ENCODE results near the gene CYP2C18. TPM values are rescaled to one million over a fixed set of nuclear protein-coding genes. Genes with fewer than 3 reads are reported as not detected.

The CYP2C18 gene
- total and polyA plus RNA-seq, 2 of the 13 experiments (the other 11 are each of a cell fraction or from before 2014, with no cell fraction given) = 0.07 TPM; not detected in 1

- no peak for TF ChIP-seq ZBTB2 (CRISPR knock-in tag; IDR thresholded peaks at IDR 0.05; ENCODE audit: low read depth)
Observed at GRCh38 chr10:94738588-94738987, 55.1 kb downstream of the CYP2C18 start (continued).

- no peak for FAIRE-seq
- in situ Hi-C loops (cut with HindIII; ENCODE audit: extremely low pct_ligation_motif_present, low pct_unique_long_range_greater_than_20kb) (no loop called here), intact Hi-C loops (cut with micrococcal nuclease; ENCODE audit: unreplicated experiment) (no loop called here)
- Histone ChIP-seq H2AFZ (ENCODE audit: low read length) (no peak overlapping the region), H3K27ac (ENCODE audit: extremely low read length, insufficient read depth, low read length) (no peak overlapping the region), H3K36me3 (replicated peaks in 1 of 2; ENCODE audit: control insufficient read depth in 1 of 2, insufficient read depth in 2 of 2, low read length in 2 of 2) (no peaks in the 10 kb centered on the region), H4K20me1 (ENCODE audit: insufficient read depth, low read length) (no peaks in the 10 kb centered on the region), H3K4me3 (replicated peaks in 1 of 3; ENCODE audit: insufficient read depth in 1 of 3, low read depth in 2 of 3, low read length in 3 of 3) (no peak overlapping the region), H3K79me2 (ENCODE audit: insufficient read depth, low read length) (no peaks in the 10 kb centered on the region), H3K4me1 (ENCODE audit: insufficient read depth, low read length) (no peaks in the 10 kb centered on the region), H3K27me3 (ENCODE audit: control insufficient read depth in 1 of 2, insufficient read depth in 2 of 2, low read length in 2 of 2) (no peaks in the 10 kb centered on the region), H3K4me2 (ENCODE audit: low read depth, low read length) (no peak overlapping the region), H3K9ac (ENCODE audit: insufficient read depth, low read depth, low read length) (no peak overlapping the region), H3K9me3 (ENCODE audit: low read length) (peaks cover 14% of the 10 kb centered on the region; the same call in 1 of the 2 replicates)
- no peak for DNase-seq (ENCODE audit: low spot score)
- ChIA-PET POLR2A (no interaction called here), CTCF (ENCODE audit: low intra/inter-chr PET ratio, low total read pairs) (no interaction called here)
- no peak for TF ChIP-seq AGO1 (IDR thresholded peaks at IDR 0.05; ENCODE audit: low read depth, low read length, poor library complexity, severe bottlenecking)
- BruUV-seq (replicated peaks) = no TSS peak
- 22% methylated on average over 2 of the region's 2 CpGs for WGBS (ENCODE audit: low lambda C conversion rate)
- no peak for ATAC-seq
Observed at GRCh38 chr10:94747137-94747536, 63.6 kb downstream of the CYP2C18 start.

GRCh38 chr10:94747838-94748237, 64.3 kb downstream of the CYP2C18 start:
- BruUV-seq (replicated peaks) = no TSS peak
- Histone ChIP-seq H3K9ac (ENCODE audit: insufficient read depth, low read depth, low read length) (no peak overlapping the region), H3K27me3 (ENCODE audit: control insufficient read depth in 1 of 2, insufficient read depth in 2 of 2, low read length in 2 of 2) (no peaks in the 10 kb centered on the region), H2AFZ (ENCODE audit: low read length) (no peak overlapping the region), H3K79me2 (ENCODE audit: insufficient read depth, low read length) (no peaks in the 10 kb centered on the region), H3K4me3 (replicated peaks in 1 of 3; ENCODE audit: insufficient read depth in 1 of 3, low read depth in 2 of 3, low read length in 3 of 3) (no peak overlapping the region), H3K4me1 (ENCODE audit: insufficient read depth, low read length) (no peaks in the 10 kb centered on the region), H3K9me3 (ENCODE audit: low read length) (peaks cover 14% of the 10 kb centered on the region; the same call in 1 of the 2 replicates), H3K27ac (ENCODE audit: extremely low read length, insufficient read depth, low read length) (no peak overlapping the region), H3K4me2 (ENCODE audit: low read depth, low read length) (no peak overlapping the region), H3K36me3 (replicated peaks in 1 of 2; ENCODE audit: control insufficient read depth in 1 of 2, insufficient read depth in 2 of 2, low read length in 2 of 2) (no peaks in the 10 kb centered on the region), H4K20me1 (ENCODE audit: insufficient read depth, low read length) (no peaks in the 10 kb centered on the region)
- CTCF ChIA-PET (ENCODE audit: low intra/inter-chr PET ratio, low total read pairs) = no interaction called here
- POLR2A ChIA-PET = no interaction called here
- intact Hi-C loops (cut with micrococcal nuclease; ENCODE audit: unreplicated experiment) (no loop called here), in situ Hi-C loops (cut with HindIII; ENCODE audit: extremely low pct_ligation_motif_present, low pct_unique_long_range_greater_than_20kb) (no loop called here)
- DNase-seq (ENCODE audit: low spot score) (no peak), ATAC-seq (no peak), FAIRE-seq (no peak)
- TF ChIP-seq KDM4B (CRISPR knock-in tag; IDR thresholded peaks at IDR 0.05) (no peak), POLR2AphosphoS2 (IDR thresholded peaks at IDR 0.05; ENCODE audit: low read depth, low read length) (no peak), ZNF207 (IDR thresholded peaks at IDR 0.05; ENCODE audit: borderline replicate concordance) (no peak), BATF2 (CRISPR knock-in tag; IDR thresholded peaks at IDR 0.05) (no peak), ZNF142 (CRISPR knock-in tag; IDR thresholded peaks at IDR 0.05) (no peak)
- 6% methylated on average over 4 of the region's 4 CpGs for WGBS (ENCODE audit: low lambda C conversion rate)
